Lower leg skin (tissue), 4 donors: ENCODE measurements around the gene S100B. TPM values are rescaled to one million over a fixed set of nuclear protein-coding genes. Genes with fewer than 3 reads are reported as not detected.

Experiments
- DNase-seq, 2 donors: peaks; one replicate each; pipeline ENCODE4 v3.0.0-alpha.2; 2019; ENCODE audit warnings: low spot score in 2 of 2
- H3K4me3 ChIP-seq: fragments of 200-600 bp; sonication (generic); 2 replicates; pipeline ENCODE4 v1.5.1; 2017; ENCODE audit warnings: mild to moderate bottlenecking, low read depth; ENCODE audit not compliant: poor library complexity, severe bottlenecking
- POLR2A ChIP-seq, 2 donors: fragments of 450-650 bp; IDR thresholded peaks; one replicate each; pipeline ENCODE4 v1.6.1; 2016 to 2017; ENCODE audit warnings: antibody characterized with exemption in 2 of 2, mild to moderate bottlenecking in 1 of 2, moderate library complexity in 1 of 2
- WGBS, 2 donors: methylation state at CpG; one replicate each; pipeline ENCODE4 v1.1.5; 2018; 5-methylcytosine and 5-hydroxymethylcytosine counted together
- intact Hi-C: fragments of 100-400 bp; cut with DNase I; formaldehyde crosslinking; loops from one replicate; pipeline ENCODE4 v1.15.0; 2023; ENCODE audit warnings: low total_unique reads
- total RNA-seq, 4 donors: library from RNA; depleted of rRNA; stranded (reverse); fragments of >200 nt; gene quantifications; one replicate each; pipeline ENCODE4 v1.1.0, GENCODE V29; 2016
- TF ChIP-seq, protein P1 (sequence below), 3 donors: fragments of 450-650 bp; IDR thresholded peaks; one replicate each; pipeline ENCODE4 v1.5.1; 2016; ENCODE audit warnings: antibody characterized with exemption in 3 of 3, mild to moderate bottlenecking in 3 of 3, moderate library complexity in 2 of 3

S100B gene
- total RNA-seq, result 10 to 100 TPM in 3 of 4 donors, 1 to 10 TPM in 1; 5.4 to 18.3 (median 13.7) TPM

DNA sequence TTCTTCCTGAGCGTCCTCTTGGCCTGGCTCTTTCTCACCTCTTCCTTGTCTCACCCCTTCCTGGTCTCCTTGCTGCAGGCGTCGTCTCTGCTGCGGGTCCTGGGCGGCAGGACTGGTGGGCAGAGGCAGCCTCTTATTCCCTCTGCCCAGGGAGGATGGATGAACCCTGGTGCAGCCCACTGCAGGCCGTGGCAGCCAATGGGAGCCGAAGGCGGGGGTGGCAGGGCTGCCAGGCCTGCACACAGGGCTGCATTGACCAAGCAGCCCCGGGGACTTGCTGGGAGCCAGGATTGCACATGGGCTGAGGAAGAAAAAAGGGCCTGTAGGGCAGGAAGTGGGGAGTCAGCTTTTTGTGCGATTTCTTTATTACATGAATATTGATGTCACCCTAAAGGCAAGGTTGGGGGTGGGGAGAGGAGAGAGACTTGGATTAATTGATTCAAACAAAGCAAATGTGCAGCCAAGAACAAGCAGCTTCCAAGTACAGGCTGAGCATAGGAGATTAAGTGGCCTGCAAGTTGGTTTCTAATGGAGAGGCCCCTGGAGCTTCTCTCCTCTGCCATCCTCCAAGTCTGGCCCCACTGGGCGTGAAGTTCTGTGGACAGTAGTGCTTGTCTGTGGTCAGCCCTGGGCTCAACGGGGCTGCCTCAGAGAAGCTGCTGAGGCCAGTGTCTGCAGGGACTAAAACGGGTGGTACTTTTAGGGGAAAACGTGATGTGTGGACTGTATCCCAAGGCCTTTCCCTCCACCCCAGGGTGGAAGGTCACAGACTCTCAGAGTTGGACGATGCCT lies at the start of gene S100B:
TSS of gene S100B (minus strand) at position 108 of the 792 bp plus-strand sequence. CDS start 2,667 bp downstream, outside the sequence.
- intact Hi-C loops, result no loop called here
- DNase-seq, result no peak
- TF ChIP-seq, protein P1, sequence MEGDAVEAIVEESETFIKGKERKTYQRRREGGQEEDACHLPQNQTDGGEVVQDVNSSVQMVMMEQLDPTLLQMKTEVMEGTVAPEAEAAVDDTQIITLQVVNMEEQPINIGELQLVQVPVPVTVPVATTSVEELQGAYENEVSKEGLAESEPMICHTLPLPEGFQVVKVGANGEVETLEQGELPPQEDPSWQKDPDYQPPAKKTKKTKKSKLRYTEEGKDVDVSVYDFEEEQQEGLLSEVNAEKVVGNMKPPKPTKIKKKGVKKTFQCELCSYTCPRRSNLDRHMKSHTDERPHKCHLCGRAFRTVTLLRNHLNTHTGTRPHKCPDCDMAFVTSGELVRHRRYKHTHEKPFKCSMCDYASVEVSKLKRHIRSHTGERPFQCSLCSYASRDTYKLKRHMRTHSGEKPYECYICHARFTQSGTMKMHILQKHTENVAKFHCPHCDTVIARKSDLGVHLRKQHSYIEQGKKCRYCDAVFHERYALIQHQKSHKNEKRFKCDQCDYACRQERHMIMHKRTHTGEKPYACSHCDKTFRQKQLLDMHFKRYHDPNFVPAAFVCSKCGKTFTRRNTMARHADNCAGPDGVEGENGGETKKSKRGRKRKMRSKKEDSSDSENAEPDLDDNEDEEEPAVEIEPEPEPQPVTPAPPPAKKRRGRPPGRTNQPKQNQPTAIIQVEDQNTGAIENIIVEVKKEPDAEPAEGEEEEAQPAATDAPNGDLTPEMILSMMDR (IDR thresholded peaks at IDR 0.05), result no peak
- no peak for TF ChIP-seq POLR2A (IDR thresholded peaks at IDR 0.05)
- WGBS, 2 donors, result 63 to 70% methylated on average over 13 to 15 of the region's 15 CpGs
- no peak within 1 kb of the TSS for H3K4me3 ChIP-seq

DNA sequence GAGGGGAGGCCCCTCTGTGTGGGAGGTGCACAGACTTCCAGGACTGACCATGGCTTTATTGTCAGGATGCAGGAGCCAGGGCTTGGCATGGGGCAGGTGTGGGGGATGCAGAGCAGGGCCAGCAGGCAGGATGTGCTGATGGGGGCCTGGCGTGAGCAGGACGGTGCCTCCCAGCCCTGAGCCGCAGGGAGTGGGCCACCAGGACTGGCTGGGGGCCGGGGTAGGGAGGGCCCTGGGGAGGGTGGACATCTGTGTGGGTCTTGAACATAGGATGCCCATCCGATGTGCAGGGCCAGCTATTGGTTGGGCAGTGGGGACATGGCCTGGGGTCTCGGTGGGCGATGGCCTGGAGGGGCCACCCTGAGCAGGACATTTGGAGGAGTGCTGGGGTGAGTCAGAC lies 46.2 kb upstream of the S100B start:
- WGBS, 2 donors, result 92 to 95% methylated on average over 6 to 7 of the region's 7 CpGs
- TF ChIP-seq POLR2A (IDR thresholded peaks at IDR 0.05), result no peak
- TF ChIP-seq, protein P1 (IDR thresholded peaks at IDR 0.05), result no peak

DNA sequence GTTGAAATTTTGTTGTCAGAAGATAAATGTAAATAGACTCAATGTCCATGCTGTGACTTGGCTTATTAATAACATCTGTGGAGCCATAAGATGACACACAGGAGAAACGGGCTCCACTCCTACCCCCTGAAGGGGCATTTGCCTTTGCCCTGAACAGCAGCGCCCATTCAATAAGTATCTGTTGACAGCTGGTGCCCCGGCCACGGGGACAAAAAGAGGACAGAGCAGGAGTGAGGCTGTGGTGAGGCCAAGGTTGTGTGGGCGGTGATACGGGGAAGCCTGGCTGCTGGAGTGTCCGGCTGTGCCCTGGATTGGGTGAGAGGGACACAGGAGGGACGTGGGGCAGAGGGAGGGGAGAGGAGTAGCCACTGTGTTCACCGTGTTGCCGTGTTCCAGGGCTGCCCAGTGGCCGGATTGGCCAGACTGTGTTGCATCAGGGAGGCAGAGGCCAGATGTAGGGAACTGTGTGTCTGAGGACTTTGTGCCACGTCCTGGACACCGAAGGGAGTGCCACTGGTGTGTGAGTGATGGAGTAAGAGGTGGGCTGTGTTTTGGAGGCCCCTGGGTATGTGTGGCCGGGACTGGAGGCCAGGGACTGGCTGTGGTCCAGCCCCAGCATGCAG lies 45.7 kb upstream of the S100B start:
- no peak overlapping the region for H3K4me3 ChIP-seq
- 91 to 92% methylated on average over 14 of the region's 14 CpGs for WGBS, 2 donors
- DNase-seq, result no peak
- no peak for TF ChIP-seq POLR2A (IDR thresholded peaks at IDR 0.05)
- TF ChIP-seq, protein P1 (IDR thresholded peaks at IDR 0.05), result no peak
- intact Hi-C loops, result no loop called here

More for the DNA sequence above, 46.2 kb upstream of the S100B start:
- no peak overlapping the region for H3K4me3 ChIP-seq
- intact Hi-C loops, result no loop called here
- DNase-seq, result no peak

DNA sequence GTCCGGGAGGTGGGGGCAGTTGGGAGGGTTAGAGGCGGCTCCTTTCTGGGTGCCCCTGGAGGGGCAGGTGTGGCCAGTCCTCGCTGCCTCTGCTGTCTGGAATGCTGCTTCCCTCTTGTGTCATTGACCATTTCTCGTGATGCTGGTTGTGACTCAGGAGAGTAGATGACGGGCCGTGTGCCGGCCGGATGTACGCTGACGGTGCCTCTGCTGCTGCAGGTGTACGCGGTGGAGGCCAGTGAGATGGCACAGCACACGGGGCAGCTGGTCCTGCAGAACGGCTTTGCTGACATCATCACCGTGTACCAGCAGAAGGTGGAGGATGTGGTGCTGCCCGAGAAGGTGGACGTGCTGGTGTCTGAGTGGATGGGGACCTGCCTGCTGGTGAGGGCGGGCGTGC lies 44.5 kb upstream of the S100B start:
- no peak for TF ChIP-seq POLR2A (IDR thresholded peaks at IDR 0.05)
- TF ChIP-seq, protein P1 (IDR thresholded peaks at IDR 0.05), result no peak
- intact Hi-C loops, result no loop called here
- 88 to 97% methylated on average over 19 of the region's 19 CpGs for WGBS, 2 donors
- no peak for DNase-seq
- no peak overlapping the region for H3K4me3 ChIP-seq

DNA sequence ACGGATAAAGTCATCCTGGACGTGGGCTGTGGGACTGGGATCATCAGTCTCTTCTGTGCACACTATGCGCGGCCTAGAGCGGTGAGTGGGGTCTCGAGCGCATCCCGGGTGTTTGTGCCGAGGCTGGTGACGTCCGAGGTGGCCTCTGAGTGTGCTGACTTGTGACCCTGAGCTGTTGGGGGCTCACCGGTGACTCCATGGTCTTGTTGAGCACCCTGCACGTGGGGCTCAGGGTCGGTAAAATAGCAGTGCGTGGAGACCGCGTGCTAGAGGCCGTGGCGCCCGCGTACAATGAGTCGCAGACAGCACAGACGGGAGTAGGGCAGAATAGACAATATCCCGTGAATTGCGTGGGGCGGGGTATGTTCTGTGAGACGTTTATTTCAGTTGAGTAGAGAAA lies 43.7 kb upstream of the S100B start:
- intact Hi-C loops, result no loop called here
- H3K4me3 ChIP-seq, result no peak overlapping the region
- no peak for DNase-seq
- WGBS, 2 donors, result 92 to 94% methylated on average over 26 to 27 of the region's 27 CpGs
- TF ChIP-seq POLR2A (IDR thresholded peaks at IDR 0.05), result no peak
- TF ChIP-seq, protein P1 (IDR thresholded peaks at IDR 0.05), result no peak
